GM10248 (cell line): ENCODE measurements around the gene FYB1.

Experiments
- CTCF ChIA-PET: fragments of 300-600 bp; sonication (Branson Sonifier 250); formaldehyde crosslinking; extraction: SDS; loops from one replicate; lab custom pipeline; 2021; ENCODE audit warnings: antibody characterized with exemption; lab: Yijun Ruan, JAX
- POLR2A ChIA-PET: fragments of 350-650 bp; sonication (Branson Sonifier 250); formaldehyde crosslinking; extraction: SDS; loops from one replicate; lab custom pipeline; 2020; ENCODE audit warnings: antibody characterized with exemption; lab: Yijun Ruan, JAX
- DNase-seq: peaks from one replicate; pipeline ENCODE4 v3.0.0; 2012; ENCODE audit errors: extremely low spot score
- TF ChIP-seq, protein P1 (sequence below): IDR thresholded peaks from 2 replicates; pipeline ENCODE4 v1.5.1; 2012; ENCODE audit warnings: mild to moderate bottlenecking, low read depth; ENCODE audit errors: extremely low read depth, missing control alignments, control extremely low read depth

FYB1 gene

GRCh38 chr5:39164529-39165402, 54.6 kb downstream of the FYB1 start:
- TF ChIP-seq, protein P1, sequence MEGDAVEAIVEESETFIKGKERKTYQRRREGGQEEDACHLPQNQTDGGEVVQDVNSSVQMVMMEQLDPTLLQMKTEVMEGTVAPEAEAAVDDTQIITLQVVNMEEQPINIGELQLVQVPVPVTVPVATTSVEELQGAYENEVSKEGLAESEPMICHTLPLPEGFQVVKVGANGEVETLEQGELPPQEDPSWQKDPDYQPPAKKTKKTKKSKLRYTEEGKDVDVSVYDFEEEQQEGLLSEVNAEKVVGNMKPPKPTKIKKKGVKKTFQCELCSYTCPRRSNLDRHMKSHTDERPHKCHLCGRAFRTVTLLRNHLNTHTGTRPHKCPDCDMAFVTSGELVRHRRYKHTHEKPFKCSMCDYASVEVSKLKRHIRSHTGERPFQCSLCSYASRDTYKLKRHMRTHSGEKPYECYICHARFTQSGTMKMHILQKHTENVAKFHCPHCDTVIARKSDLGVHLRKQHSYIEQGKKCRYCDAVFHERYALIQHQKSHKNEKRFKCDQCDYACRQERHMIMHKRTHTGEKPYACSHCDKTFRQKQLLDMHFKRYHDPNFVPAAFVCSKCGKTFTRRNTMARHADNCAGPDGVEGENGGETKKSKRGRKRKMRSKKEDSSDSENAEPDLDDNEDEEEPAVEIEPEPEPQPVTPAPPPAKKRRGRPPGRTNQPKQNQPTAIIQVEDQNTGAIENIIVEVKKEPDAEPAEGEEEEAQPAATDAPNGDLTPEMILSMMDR, result no peak
- peak; percentile 27 for DNase-seq
- ChIA-PET POLR2A (no interaction called here), CTCF (interaction anchor here (1.4 kb wide), 1 partner anchor 55 kb away, joined by 3 read pairs; the partner anchor contains the start of gene FYB1)

DNA sequence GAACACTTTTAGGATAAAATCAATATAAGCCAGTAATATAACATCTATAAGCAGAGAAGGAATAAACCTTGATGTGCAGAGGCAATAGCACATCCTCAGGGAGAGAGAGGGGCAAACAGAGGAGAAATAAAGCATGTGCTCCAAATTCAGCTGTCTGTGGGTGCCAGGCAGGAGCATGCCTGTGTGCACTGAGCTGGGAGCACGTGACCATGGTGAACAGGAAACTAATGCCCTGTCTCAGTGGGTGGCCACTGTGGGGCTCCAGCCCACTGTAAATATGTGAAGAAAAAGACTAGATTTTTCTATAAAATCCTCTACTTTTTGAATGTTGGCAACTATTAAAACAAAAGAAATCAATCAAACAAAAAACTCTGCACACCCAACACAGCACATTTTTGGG, 55.3 kb downstream of the FYB1 start:
- TF ChIP-seq, protein P1, result no peak
- no peak for DNase-seq
- CTCF ChIA-PET, result interaction anchor here (1.4 kb wide), 1 partner anchor 56 kb away, joined by 3 read pairs; the partner anchor contains the start of gene FYB1
- POLR2A ChIA-PET, result no interaction called here

DNA sequence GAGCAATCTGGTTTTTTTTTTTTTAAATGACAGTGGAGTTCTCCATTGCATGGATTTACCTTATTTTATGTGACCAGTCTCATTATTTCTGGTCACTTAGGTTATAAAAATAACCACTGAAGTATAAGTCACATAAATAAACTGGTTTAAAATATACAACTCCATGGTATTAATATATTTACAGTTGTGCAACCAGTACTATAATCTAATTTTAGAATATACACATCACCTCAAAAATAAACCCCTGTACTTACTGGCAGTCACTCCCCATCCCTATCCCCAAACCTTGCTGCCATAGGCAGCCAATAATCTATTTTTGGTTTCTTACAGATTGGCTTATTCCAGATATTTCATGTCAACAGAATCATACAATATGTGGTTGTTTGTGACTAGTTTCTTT, 57.8 kb downstream of the FYB1 start:
- POLR2A ChIA-PET, result no interaction called here
- DNase-seq, result no peak
- TF ChIP-seq, protein P1, result no peak
- CTCF ChIA-PET, result no interaction called here

GRCh38 chr5:39160576-39161213, 58.7 kb downstream of the FYB1 start:
- DNase-seq, result no peak
- POLR2A ChIA-PET, result no interaction called here
- CTCF ChIA-PET, result no interaction called here
- TF ChIP-seq, protein P1, result no peak

- POLR2A ChIA-PET, result no interaction called here
- TF ChIP-seq, protein P1, result no peak
- DNase-seq, result no peak
- CTCF ChIA-PET, result no interaction called here
Observed at GRCh38 chr5:39159811-39160490, 59.4 kb downstream of the FYB1 start.

- TF ChIP-seq, protein P1, result no peak
- no peak for DNase-seq
- ChIA-PET POLR2A (no interaction called here), CTCF (no interaction called here)
Observed at GRCh38 chr5:39158786-39159185, 60.6 kb downstream of the FYB1 start.
